GM21825 (cell line): ENCODE data around the gene TGIF1.

ENCODE experiments used
- ATAC-seq: cut with Tn5 transposase; IDR thresholded peaks from one replicate; pipeline ENCODE4 v1.9.1; 2021; ENCODE audit warnings: mild to moderate bottlenecking, moderate library complexity; ENCODE audit not compliant: unreplicated experiment

TGIF1 gene

DNA sequence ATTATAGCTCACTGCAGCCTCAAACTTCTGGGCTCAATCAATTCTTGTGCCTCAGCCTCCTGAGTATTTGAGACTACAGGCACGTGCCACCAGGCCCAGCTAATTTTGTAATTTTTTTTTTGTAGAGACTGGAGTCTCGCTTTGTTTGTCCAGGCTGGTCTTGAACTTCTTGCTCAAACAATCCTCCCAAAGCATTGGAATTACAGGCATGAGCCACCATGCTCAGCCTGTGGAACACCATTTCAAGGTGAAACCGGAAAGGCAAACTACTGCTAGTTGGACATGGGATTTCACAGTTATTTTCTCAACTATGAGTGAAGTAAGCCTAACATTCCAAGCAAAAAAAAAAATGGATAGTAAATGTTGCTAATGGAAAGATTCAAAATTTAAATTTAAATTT, 20.9 kb upstream of the TGIF1 start:
- ATAC-seq = no peak

DNA sequence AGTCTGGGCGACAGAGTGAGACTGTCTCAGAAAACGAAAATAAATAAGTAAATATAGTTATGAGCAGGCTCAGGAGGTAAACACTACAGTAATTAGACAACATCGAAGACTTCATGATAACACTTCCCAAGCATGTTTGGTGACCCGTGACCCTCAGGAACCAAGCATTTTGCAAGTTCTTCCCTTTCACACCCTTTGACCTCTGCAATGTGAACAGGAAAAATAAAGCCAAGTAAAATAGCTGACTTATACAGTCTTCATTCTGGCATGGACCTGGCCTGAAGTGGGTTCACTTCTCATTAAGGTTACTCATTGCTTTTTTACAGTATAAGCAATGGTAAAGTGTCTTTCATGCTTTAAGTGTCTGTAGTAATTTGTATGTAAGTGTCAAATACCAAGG, 15.3 kb upstream of the TGIF1 start:
- no peak for ATAC-seq

DNA sequence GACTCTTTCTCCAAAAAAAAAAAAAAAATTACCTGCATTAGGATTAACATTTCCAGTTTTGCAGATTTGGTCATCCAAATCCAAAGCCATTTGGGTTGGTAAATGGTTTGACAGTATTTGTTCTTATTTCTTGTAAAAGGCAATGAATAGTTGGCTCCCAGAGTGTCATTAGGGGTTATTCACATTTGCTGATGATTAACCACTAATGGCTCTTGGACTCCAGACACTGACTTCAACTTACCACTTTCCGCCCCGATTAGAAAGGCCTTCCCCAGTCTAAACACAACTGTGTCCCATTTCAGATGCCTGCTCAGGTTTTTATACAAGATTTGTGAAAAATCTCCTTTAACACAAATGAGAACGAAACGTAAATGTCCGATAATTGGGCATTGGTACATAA, 9.6 kb upstream of the TGIF1 start:
- ATAC-seq = no peak

DNA sequence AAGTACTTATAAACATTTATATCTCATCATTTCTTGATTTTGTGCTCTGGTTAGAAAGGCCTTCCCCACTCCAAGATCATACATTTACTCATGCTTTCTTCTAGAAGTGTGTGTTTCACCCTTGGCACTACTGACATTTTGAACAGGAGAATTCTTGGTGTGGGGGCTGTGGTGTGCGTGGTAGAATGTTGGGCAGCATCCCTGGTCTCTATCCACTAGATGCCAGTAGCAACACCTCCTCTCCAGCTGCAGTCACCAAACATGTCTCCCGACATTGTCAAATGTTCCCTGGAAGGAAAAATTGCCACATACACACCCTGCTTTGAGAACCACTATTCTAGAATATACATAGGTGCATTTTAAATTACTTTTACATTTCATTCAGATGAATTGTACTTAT, 8.7 kb upstream of the TGIF1 start:
- no peak for ATAC-seq

DNA sequence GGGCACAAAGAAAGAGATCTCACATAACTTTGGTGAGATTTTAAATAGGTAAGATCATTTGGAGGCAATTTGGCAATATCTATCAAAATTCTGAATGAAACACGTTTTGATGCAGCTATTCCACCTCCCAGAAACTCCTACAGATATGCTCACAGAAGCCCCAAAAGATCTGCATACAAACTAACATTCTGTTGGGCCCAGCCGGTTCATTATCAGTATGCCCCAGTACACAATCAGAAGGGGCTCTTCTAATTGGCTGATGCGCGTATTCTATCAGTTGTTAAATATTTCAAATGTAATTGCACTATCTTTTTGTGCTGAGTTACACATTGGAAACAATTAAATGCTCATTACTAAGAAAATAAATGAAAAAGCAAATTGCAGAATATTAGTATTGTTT, 7.1 kb upstream of the TGIF1 start:
- ATAC-seq = no peak

DNA sequence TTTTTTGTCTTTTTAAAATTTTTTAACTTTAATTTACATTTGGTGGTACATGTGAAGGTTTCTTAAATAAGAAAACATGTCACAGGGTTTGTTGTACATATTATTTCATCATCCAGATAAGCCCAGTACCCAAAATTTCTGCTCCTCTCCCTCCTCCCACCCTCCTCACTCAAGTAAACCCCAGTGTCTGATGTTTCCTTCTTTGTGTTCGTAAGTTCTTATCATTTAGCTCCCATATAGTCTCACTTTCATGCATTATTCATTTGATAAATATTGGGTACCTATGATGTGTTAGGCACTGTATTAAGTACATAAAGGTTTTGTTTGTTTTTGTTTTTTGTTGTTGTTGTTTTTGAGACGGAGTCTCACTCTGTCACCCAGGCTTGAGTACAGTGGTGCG, 5.7 kb upstream of the TGIF1 start:
- no peak for ATAC-seq

DNA sequence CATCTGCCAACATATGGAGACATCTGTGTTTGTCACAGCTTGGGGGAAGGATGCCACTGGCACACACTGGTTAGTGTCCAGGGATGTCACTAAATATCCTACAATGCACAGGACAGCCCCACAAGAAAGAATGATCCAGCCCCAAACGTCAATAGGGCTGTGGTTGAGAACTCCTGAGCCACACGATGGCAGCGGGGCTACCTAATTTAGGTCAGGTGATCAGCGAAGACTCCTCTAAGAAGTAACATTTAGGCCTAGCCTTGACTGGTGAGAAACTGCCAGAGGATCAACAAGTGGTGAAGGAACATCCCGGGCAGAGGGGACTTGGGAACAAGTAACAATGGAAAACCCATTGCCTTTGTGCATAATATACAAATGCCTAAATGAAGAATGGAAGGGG, 5.0 kb upstream of the TGIF1 start:
- no peak for ATAC-seq

DNA sequence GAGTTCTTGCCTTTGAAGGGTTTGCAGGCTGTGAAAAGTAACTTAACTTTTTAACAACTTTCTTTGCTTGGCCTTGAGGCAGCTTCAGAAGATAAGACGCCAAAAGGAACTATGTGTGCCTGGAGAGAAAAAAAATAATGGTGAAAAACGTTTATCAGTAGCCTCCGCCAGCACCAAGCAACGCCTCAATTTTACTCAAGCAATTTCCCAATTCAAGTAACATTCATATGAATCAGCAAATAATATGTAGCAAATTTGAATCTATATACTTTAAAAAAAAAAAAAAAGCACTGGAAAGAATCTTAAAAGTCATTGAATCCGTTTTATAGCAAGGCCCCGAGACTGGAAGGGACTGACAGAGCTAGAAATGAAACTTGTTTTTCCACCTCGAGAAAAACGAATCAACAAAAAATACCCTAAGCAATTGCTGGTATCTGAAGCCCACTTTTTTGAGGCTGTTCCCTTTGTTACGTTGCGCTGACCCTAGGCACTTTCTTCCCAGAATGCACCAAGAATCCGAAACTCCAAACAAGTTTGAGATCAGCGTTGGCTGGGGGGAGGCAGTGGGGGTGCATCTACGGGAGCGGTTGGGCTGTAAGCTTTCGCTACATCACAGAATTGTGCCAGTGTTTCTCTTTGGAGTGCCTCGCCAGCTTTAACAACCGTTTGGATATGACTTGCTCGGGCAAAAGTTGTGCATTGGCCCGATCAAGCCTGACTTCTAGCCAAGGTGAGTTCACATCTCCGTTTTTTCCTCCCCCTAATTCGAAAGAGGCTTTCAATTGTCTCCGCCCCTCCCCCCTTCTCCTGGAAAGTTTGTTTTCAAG, 2.7 kb upstream of the TGIF1 start:
- ATAC-seq = no peak

DNA sequence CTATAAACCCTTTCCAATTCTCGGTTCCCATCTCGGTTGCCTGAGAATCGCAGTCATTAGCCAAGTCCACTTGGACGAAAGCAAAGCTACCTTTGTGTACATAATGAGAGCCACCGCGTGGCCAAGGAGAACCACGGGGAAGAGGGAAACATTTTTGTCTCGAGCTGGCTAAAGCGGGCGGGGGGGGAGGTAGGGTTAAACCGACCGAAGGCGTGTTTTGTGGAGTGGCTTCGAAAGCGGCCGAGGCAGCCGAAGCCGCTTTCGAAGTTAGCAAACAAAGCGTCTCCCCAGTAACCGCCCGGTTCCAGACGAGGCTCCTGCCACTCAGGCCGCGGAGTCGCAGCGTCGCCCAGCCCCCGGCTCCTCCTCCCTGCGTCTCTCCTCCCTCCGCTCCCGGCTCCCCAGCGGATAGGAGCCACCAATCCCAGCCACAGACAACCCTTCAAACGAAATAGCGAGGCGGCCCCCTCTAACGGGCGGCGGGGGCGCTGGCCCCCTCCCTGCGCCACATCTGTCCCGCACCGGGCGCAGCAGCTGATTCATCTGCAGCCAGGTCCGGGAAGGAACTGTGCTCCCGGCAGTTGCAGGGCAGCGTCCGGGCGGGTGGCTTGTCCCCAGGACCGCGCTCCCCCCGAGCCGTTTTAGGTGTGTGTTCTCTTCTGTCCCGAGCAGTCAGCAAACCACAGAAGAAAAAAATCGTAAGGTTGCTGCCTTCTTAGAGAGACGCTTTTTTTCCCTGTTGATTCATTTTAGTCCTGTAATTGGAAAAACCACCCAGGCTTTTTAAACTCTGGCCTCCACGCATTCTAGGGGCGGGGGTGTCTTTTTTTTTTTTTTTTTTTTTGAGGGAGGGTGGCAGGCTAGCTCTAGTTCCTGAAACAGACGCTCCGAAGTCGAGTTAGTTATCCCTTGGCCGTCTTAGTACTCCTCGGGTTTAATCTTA, 1.8 kb upstream of the TGIF1 start:
- ATAC-seq = peak; percentile 57

DNA sequence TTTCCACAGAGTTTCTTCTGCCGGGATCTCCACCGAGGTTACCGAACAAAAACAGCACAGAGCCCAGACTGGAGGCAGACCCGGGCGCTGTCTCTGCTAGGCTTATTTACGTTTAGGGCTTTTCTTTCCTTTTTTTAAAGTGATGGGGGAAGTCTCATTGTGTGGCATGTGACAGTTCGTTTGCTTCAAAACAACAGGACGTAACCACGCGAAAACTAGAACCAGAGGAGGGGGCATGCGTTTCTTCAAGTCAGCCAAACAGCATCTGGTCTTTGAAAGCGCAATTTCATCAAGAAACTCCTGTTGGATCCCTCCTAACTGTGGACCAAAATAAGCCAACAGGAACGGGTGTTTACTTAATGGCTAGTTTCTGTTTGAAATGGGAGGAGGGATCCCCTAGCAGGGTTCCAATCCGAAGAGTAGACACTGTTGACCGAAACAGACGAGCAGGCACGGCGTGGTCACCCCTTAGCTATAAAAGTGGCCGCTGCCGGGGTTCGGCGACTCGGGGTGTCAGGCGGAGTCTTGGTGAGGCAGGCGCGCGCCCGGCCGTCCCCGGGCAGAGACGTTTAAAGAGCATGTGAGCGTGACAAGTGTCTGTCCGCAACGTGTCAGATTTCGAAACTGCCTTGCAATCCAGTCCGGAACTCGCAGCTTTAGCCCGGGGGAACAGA, 997 bp upstream of the TGIF1 start:
- peak; percentile 43 for ATAC-seq

DNA sequence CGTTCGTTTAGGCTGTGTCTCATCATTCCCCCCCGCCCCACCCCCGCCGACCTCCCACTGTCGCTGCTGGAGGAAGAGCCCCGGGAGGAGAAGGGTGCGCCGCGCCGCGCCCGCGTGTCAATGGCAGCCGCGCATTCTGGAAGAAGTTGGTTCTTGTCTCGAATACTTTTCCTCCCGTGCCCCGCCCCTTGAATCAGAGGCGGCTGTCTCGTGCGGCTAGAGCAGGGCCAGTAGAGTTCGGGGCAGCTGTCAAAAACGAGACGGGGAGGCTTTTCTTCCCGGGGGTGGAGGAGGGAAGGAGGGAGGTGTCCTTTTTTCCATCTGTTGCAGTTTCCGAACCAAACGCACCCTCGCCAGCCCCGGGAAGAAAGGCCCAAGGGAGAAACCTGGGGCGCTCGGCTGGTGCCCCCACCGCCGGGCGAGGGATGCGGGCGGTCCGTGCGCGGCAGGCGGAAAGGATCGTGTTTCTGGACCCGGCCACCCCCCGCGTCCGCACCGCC, 410 bp upstream of the TGIF1 start:
- peak; percentile 2 for ATAC-seq

DNA sequence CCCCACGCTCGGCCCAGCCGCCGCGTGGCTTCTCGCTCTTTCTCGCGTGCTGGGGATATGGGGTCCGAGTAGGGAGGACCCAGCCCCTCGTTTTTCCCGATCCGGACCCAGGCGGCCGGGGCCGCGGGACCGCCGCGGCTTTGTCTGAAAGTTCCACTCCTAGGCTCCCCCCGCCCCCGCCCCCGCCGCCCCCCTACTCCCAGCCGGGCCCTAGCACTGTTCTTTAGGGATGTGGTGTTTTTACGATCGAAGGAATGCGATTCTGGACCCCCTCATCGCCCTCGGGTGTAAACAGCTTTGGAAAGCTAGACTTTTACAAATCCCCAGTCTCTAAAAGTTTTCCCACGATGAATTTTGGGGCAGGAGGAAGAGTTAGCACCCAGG, 819 bp downstream of the TGIF1 start:
- no peak for ATAC-seq

DNA sequence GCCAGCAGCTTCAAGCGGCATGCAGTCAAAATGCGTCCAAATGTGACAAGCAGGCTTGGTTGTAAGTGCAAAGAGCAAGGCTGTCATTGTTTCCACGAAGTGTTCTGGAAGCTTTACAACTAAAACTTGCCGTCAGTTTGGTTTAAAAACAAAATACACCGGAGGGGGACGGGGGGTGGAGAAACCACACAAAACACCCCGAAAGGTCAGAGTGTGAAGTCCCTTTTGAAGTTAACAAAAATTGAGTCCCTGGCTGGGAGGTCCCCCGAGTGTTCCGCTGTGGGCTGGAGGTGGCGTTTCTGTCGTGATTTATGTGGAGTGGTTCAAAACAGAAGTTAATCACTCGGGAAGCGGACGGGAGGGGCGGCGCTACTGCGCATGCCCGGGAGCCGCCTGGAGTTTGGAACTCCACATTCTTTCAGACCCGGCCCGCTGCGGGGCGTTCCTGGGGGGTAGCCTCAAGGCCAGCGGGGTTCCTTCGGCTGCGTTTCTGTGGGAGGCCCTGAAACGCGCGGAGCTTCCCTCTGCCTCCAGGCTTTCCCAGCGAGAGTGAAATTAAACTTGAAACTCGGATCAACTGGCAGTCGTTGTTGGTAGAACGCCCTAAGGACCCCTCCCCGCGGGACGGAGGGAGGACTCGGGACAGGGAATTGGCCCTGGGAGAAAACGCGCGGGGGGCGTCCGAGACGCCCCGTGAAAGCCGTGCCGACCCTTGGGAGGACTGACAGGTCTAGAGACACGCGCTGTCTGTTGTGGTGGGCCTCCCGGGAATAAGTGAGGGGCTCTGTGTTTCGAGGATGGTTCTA, 1.4 kb downstream of the TGIF1 start:
- ATAC-seq = no peak

DNA sequence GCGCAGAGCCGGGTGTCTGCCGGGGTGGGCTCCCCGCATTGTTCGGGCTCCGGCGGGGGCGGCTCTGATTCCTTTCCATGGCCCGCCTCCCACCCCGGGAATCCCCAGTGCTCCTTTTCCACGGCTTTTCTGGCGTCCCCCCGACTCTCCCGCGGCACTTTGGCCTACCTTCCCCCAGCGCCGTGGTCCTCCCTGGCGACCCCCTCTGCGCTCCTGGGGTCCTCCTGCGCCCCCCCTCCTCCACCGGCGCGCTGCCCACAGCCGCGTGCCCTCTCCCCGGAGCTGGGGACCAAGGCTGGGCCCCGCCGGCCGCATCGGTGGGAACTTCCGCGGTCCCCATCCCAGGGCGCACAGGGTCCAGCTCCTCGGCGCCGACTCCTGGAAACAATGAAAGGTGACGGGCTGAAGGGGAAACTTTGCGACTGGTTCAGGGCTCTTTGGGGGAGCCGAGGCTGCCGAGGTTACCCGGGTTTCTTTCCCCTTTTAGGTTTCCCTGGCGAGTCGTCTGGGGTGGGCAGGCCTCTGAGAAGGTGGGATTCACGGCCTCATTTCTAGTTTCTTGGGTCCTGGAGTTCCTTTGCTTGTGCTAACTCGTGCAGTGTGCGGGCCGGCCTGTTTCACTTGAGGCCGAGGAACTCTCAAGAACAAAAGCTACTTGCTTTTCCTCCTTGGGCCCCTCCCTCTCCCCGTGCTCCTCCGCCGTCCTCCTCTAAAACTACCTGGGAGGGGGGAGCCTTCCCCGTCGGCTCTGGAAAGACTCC, 2.2 kb downstream of the TGIF1 start:
- no peak for ATAC-seq

DNA sequence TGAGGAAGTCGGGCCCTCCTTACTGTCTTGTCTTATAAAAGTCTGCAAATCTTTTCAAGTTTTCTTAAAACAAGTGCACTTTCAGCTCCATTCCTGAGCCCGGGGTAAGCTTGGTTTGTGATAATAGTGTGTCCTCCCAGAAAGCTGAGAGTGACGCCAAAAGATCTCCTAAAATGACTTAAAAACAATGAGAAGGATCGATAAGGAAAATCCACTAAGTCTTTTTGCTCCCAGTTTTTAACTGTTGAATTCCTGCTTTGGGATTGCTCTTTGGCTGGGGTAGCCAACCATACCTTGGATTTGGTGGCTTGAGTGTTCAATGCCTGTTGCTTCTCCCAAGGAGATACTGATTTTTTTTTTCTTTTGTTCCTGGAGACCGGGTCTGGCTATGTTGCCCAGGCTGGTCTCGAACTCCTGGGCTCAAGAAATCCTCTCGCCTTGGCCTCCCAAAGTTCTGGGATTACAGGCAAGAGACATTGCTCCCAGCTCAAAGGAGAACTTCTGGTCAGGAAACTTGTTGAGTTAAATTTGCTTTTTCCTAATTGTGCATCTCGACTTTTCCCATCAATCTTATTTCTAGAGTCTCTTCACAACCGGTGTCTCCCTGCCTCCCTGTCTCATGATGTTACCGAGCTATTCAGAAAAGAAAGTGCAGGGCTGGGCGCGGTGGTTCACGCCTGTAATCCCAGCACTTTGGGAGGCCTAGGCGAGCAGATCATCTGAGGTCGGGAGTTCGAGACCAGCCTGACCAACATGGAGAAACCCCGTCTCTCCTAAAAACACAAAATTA, 3.0 kb downstream of the TGIF1 start:
- no peak for ATAC-seq

DNA sequence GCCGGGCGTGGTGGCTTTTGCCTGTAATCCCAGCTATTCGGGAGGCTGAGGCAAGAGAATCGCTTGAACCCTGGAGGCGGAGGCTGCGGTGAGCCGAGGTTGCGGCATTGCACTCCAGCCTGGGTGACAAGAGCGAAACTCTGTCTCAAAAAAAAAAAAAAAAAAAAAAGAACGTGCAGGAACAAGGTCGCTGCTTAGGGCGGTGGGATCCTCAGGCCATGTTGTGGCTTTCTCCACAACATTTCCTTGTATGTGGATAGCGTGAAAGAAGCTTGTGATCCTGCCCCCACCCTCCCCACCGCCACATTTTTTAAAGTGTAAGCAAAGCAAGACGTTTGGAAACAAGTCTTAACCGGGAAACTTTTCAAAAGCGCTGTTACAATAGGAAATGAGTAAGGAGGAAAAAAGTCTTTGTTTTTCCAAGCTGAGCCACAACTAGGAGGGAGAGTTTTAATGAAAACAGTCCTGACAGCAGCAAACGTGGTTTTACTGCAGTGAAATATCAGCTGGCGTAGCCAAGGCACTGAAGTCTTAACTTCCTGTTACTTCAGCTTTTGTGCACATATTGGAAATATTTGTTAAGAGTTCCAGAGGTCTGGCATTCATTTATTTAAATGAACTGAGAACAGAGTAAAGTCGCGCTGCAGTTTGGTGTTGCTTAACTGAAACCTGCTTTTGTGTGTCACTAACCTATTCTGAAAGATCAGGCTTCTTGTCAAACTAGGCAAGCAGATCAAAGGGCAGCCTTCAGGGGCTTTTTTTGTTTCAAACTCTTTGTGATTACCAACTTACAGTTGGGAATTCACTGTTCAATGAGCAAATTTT, 3.8 kb downstream of the TGIF1 start:
- no peak for ATAC-seq

DNA sequence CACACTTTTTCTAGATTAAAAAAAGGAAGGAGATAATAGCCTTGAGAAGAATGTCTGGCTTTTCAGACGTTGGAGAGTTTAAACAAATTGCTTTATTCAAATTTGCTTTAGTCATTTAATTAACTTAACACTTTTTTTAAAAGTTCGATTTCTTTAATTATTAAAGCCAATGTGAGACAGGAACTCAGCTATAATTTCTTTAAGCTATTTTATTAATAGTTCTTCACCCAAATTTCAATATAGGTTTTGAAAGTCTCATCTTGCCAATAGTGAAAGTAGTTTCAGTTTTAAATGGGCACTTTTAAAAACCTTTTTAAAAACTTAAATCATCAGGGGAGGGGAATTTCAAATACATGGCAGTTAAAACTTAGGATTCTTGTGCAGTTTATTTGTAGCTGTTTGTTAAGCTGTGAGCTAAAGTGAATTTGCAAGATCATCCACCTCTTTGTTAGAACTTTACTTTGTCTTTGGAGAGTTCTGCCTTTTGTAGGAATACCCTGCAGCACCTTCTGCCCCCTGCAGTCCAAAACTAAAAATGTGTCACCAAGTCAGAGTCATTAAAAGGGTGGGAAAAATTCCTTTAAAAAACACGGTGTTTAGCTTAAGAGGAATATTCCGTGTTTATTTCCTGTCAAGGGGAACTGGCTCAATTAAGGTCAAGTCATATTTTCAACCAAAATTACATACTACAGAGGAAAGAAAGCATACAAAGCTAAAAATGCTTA, 4.6 kb downstream of the TGIF1 start:
- no peak for ATAC-seq
